ENCODE data around the gene PLEKHF1.
A peak's percentile ranks its signal among the peaks of the same experiment; 100 is the strongest.

The PLEKHF1 gene

GRCh38 chr19:29679598-29680210 lies 14.4 kb downstream of the PLEKHF1 start:
- DNase-seq (ENCODE audit: low spot score): no peak

DNA sequence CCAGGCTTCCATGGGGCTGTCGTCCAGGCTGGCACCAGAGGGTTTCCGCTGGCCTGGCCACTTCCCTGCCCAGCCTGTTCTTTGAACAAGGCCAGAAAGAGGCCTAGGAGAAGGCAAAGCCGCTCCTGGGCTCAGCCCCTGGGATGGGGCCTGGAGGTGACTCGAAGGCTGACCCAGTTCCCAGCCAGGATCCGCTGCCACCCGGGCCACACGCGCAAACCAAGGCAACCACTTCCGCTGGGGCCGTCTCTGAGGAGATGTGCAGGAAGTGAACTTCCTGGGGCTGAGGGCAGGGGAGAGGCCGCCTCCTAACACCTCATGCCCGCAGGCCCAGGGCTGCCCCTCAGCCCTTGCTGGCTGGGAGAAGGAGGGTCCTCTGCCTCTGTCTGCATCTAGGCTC lies 15.2 kb downstream of the PLEKHF1 start:
- peak; percentile 65 for DNase-seq (ENCODE audit: low spot score)

DNA sequence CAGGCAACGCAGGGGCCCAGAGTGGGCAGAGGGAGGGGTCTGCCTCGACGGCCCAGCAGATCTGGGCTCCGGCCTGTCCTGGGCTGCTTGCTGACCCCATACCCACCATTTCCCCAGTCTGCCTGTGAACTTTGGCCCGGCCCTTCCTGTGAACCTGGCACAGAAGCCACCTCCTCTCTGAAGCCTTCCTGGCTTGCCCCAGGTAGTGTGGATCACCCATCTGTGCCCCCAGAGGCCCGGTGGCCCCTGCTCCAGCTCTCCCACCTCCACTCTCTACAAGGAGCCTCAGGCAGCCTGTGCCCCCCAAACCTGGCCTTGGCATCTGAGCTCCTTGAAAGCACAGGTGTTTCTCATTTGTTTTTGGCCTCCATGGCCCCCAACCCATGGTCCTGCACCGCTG lies 15.7 kb downstream of the PLEKHF1 start:
- DNase-seq (ENCODE audit: low spot score): no peak

DNA sequence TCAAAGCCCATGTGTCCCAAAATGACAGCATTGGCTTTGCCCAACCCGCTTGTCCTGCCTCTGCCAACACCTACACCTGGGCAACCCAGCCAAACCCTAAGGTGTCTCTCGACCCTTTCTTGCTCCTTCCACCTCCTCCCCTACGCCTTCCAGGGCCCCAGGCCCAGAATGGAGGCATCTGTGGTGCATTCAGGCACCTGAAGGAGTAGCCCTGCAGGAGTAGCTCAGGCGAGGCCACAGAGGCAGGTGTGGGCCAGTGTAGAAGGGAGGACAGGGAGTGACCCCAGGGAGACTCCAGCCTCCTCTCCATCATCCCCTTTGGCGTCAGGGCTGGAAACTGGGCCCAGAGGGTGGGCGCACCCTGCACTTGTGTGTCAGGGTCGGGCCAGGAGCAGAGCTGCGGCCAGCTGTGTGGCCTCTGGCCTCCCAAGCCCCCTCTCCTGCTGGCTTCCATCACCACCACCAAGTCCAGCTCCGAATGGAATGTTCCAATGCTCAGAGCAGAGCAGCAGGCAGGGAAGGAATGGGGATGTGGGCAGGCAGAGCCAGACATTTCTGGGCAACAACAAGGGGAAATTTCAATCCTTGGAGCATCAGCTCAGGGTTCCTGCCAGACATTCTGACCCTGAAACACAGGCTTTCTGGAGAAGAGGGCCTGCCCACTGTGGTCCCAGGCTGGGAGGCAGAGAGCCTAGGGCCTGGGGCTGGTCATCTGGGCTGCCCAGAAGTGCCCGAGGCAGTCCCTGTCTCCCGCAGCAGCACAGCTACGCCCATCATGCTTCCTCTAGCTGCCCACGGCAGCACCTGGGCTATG lies 16.4 kb downstream of the PLEKHF1 start:
- no peak for DNase-seq (ENCODE audit: low spot score)

DNA sequence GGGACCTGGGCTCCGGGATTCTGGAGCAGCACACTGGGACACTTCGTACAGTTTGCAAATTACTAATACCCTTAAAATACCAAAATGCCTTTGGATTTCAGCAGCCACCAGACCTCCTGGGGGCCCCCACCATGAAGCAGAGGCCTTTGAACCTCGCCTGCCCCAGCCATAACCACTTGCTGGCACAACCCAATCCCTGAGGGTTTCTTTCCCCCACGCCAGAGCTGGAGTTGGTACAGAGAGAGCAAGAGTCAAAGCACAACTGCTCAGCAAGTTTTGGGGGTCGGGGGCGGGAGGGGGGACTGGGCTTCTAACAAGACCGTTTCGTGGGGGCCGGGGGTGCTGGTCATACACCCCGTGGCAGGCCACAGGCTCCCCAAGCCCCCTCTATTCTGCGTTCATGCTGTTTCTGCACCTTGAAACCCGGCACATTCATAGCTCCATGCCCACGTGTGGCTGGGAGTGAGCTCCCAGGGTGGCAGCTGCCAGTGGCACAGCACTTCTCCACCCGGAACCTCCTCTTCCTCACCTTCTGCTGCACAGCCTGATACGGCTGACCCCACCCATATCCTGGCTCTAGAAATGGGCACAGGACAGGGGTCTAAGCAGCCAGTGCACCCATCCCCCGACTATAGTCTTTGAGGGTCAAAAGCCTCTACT lies 17.1 kb downstream of the PLEKHF1 start:
- DNase-seq (ENCODE audit: low spot score): no peak

DNA sequence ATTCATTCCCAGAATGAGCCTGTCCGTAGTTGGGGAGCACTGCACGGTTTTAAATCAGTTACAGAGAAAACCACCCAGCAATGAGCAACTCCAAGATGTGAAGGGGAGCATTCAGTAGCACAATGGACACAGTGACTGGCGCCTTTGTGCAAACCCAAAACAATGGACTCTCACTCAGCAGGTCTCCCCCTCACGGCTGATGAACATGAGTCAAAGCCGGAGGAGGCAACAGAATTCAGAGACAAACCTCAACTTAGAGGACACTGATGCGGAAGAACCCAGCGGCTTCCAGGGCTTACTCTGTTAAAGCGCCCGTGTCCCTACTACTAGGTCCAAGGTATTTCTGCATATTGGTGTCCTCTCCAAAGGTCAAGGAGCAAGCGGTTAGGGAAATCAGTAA lies 17.7 kb downstream of the PLEKHF1 start:
- no peak for DNase-seq (ENCODE audit: low spot score)

DNA sequence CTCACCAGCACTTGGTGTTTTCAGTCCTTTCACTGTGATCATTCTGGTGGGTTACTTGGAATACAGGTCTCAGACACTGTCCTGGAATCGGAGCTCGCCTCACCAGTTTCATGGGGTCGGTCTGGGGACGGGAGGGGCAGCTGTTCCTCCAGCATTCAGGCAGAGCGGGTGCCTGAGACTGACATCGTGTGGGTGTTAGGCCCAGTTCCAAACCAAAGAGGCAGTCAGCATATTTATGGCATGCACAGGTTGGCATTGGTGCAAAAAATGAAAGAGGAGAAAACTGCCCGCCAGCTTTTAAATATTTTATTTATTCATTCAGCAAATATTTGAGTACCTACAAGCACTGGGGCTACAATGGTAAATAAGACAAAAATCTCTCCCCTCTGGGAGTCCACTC lies 20.1 kb downstream of the PLEKHF1 start:
- DNase-seq (ENCODE audit: low spot score): no peak

DNA sequence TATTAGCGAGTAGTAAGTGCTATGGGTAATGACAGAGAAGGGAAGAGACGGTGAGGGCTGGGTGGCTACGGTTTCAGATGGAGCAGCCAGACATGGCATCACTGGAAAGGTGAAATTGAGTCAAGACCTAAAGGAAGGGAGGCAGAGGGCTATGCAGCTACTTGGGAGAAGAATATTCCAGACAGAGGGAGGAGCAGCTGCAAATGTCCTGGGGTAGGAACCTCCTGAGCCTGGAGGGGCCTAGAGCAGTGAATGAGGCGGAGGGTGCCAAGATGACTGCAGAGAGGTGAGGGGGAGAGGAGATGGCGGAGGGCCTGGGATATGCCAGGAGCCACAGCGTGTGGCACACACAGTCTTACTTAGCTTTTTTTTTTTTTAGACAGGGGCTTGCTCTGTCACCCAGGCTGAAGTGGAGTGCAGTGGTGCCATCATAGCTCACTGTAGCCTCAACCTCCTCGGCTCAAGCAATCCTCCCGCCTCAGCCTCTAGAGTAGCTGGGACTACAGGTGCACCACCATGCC lies 21.1 kb downstream of the PLEKHF1 start:
- DNase-seq (ENCODE audit: low spot score): no peak

DNA sequence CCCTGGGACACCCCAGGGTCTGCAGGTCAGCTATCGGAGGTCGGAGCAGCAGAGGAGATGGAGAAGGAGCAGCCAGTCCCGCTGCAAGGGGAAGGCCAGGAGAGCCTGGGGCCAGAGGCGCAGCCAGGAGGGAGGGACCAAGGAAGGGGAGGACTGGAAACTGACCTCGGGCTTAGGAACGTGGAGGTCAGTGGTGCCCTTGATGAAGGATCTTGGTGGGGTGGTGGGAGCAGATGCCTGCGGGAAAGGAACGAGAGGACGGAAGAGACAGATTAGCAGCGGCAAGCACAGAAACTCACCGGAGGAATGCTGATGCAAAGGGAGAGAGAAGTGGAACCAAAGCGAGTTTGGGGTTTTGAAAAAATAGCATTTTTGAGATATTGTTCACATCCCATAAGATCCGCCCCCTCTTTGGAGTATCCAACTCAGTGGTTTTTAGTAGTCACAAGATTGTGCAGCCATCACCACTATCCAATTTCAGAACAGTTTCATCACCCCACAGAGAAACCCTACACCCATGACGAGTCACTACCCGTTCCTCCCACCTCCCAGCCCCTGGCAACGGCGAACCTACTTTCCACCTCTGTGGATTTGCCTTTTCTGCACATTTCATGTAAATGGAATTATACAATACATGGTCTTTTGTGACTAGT lies 22.1 kb downstream of the PLEKHF1 start:
- no peak for DNase-seq (ENCODE audit: low spot score)

GRCh38 chr19:29687897-29688728 lies 22.9 kb downstream of the PLEKHF1 start:
- DNase-seq (ENCODE audit: low spot score): no peak

DNA sequence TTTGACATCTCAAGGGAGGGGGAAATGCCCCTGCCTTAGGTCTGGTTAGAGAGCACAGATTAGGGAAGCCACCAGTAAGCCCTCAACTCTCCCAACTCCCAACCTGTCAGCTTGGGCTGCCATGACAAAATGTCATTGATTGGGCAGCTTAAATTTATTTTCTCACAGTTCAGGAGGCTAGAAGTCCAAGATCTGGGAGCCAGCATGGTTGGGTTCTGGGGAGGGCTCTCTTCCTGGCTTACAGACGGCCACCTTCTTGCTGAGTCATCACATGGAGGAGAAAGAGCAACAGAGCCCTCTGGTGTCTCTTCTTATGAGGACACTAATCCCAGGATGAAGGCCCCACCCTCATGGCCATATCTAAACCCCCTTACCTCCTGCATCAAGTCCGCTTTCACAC lies 25.6 kb downstream of the PLEKHF1 start:
- DNase-seq (ENCODE audit: low spot score): no peak

GRCh38 chr19:29694161-29694560 lies 28.9 kb downstream of the PLEKHF1 start:
- no peak for DNase-seq (ENCODE audit: low spot score)

GRCh38 chr19:29694669-29695627 lies 29.7 kb downstream of the PLEKHF1 start:
- DNase-seq (ENCODE audit: low spot score): peak; percentile 73

- no peak for DNase-seq (ENCODE audit: low spot score)
Observed at GRCh38 chr19:29695765-29696564, 30.7 kb downstream of the PLEKHF1 start.

DNA sequence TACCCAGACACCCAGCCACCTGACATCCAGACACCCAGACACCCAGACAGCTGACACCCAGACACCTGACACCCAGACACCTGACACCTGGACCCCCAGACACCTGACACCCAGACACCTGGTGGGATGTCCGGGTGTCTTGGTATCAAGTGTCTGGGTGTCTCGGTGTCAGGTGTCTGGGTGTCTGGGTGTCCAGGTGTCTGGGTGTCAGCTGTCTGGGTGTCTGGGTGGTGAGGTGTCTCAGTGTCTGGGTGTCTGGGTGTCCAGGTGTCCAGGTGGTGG lies 31.2 kb downstream of the PLEKHF1 start:
- DNase-seq (ENCODE audit: low spot score): no peak

DNA sequence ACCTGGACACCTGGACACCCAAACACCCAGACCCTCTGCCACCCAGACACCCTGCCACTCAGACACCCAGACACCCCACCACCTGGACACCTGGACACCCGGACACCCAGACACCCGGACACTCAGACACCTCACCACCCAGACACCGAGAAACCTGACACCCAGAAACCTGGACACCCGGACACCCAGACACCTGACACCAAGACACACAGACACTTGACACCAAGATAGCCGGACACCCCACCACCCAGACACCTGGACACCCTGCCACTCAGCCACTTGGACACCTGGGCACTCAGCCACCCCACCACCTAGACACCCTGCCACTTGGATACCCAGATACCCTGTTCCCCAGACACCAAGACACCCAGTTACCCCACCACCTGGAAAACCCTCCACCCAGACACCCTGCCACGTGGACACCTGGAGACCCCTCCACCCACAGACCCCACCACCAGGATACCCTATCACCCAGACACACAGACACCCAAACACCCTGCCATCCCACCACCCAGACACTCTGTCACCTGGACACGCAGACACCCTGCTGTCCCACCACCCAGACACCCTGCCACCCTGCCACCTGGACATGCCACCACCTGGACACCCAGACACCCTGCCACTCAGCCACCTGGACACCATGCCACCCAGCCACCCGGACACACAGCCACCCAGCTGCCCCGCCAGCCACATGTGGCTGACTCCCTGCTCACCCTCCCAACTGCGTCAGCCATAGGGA lies 32.4 kb downstream of the PLEKHF1 start:
- no peak for DNase-seq (ENCODE audit: low spot score)

DNA sequence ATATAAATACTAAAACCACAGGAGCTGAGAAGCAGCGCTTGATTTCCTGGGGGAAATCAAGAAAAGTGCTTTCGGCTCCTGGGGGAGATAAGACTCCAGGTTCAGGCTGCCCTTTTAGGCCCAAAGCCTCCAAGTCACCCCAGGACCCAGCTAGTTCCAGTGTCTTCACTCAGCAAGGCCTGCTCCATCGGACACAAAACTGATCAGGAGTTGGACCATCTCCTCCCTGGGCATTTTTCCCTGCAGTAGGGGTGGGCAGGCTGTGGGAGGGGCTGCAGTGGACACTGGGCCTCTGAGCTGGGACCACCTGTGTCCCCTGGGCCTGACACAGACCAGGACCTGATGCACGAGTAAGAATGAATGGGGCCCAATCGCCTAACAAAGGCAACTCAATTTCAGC lies 34.6 kb downstream of the PLEKHF1 start:
- no peak for DNase-seq (ENCODE audit: low spot score)

DNA sequence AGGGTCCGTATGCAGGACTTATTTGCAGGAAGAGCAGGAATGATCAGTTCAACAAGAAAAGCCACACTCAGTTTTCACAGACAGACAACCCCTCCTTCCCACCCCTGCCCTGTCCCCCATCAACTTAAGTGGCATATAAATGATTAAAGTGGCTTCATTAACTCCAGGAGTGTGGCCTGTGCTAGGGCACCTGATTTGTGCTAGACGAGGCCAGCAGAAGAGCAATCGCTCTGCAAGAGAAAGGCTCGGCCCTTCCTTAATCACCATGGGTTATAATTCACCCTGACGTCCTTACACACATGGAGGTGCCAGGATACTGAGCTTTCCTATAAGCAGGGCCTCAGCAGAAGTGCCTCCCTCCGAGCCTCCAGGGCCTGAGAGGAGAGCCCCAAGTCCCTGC lies 35.2 kb downstream of the PLEKHF1 start:
- no peak for DNase-seq (ENCODE audit: low spot score)

All from germinal center (tissue), 1 donor.